ENCODE measurements around the gene PRPF4.
"Not testable (repeated sequence)": the region's sequence is repeated elsewhere in the genome, so short reads cannot be mapped to it uniquely, and the experiment has no call there.

The PRPF4 gene

DNA sequence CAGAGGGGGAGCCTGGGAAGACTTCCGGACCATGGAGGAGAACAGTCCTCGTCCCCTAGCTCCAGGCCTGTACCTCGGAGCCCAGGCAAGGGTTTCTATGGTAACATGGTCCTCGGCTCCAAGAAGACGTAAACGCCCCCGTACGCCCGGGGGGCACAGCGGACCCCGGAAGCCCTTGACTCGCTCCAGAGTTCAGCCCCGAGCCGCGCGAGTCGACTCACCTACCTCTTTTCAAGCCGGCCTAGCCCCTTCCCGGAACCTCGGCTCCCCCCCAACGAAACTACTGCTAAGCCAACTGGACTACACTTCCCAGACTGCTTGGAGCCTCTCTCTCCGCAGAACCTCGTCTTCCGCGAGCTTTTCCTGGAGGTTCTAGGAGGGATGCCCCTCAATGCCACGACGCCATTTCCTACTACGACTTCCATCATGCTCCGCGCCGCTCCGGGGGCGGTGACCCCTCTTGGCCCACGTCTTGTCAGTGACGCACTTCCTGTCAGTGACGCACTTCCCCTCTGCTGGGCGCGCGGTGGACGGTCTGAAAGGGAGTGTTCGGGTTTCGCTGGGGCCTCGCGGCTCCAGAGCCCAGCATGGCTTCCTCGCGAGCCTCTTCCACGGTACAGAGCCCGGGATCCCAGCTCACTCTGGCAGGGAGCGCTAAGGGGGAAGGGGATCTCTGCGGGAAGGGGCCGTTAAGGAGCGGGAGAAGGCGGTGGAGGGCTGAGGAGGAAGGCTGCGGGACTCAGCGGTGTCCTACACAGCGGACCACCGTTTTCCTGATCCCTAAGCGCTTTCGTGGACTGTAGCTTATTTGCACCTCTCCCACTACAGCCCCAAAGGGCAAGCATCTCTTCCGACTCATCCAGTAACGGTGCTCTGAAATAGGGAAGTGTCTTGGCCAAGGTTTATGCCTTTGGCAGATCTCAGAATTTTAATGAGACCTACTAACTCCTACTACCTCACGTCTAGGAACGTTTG is at the start of gene PRPF4, which contains the start of gene CDC26:
PRPF4 (plus strand) TSS at position 502 of the 975 bp plus-strand sequence; CDS start at position 588, 86 bp downstream.
CDC26 (minus strand) TSS at position 416 of the 975 bp plus-strand sequence. CDS start 3,065 bp downstream, outside the sequence.
- peak; percentile 96 for DNase-seq

DNA sequence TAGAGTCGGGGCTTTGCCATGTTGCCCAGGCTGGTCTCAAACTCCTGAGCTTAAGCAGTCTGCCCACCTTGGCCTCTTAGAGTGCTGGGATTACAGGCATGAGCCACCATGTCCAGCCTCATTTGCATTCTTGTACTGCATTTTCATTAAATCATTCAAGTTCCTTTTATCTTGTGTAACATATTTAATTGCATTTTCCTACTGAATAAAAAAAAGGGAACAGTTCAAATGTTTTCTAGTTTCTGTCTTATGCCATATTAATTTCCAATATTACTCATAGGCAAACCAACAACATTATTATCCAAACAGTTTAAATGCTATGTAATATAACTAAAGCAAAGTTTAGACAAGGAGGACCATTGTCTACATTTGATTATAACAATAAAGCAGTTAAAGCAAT is 48.0 kb upstream of the PRPF4 start:
- DNase-seq = no peak

DNA sequence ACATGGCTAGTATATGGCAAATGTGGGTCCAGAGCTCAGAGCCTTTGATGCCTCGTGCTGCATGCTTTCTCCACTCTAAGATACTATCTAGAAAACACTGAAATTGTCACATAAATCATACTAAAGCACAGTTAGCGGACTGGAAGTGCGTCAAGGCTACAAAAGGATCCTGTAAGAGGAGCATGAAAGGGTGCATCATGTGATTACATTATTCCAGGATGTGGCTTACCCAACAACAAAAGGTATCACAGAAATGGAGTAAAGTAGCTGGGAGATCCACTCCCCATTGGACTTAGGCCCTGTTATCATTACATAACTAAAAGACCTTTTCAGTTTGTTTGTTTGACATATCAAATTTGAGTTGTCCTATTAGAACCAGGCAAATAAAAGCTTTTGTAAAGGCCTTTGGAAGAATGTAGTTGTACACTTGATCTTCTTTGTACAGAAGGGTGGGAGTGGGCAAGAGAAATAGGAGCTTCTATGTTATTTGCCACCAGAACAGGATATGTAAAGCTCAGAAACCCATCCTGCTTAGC is 47.3 kb upstream of the PRPF4 start:
- no peak for DNase-seq

DNA sequence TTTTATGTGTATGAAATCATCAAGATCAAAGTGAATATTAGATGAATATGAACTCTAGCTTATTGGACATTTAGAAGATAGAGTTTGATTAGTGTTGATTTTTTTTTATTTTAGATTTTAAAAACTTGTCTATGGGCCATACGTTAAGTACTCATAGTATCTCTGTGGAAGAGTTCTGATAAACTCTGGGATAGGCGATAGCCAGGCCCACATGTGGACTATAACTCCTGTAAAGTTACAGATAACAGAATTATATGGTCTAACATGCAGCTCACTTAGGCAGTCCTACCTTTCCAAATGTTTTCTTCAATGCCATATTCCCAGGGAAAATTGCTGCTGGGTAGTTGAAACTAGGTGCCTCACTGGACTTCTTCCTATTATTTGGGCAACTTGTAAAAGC is 43.8 kb upstream of the PRPF4 start:
- no peak for DNase-seq

DNA sequence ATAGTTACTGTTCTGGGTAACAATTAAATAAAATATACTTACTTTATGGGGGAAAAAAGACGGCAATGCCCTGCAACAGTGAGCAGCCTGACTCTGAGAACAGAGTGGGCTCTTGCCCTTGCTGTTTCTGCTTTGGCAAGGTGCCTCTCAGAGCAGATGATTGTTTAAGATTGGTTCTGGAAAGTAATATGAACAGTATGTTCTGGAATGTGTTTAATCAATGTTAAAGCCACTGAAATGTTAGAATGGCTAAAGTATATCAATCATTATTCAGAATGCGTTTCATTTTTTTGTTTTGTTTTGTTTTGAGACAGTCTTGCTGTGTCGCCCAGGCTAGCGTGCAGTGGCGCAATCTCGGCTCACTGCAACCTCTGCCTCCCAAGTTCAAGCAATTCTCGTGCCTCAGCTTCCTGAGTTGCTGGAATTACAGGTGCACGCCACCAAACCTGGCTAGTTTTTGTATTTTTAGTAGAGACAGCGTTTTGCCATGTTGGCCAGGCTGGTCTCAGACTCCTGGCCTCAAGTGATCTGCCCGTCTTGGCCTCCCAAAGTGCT is 39.7 kb upstream of the PRPF4 start:
- not testable (repeated sequence) for DNase-seq

DNA sequence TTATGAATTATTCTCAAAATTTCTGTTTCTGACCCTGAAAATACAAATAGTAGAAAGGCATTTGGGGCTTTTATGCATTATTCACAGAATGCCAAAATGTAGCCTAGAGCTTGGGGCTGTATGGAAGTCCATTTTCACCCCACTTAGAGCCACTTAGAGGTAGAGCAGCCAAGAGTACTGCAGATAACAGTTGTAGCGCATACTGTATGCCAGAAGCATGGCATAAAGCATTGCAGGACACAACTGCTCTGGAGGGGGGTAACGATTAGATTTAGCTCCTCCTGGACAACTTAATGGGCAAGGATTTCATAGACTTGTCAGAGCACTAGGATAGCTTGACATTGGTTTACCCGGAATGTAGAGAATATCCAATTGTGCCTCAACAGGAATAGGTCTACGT is 38.4 kb upstream of the PRPF4 start:
- no peak for DNase-seq

DNA sequence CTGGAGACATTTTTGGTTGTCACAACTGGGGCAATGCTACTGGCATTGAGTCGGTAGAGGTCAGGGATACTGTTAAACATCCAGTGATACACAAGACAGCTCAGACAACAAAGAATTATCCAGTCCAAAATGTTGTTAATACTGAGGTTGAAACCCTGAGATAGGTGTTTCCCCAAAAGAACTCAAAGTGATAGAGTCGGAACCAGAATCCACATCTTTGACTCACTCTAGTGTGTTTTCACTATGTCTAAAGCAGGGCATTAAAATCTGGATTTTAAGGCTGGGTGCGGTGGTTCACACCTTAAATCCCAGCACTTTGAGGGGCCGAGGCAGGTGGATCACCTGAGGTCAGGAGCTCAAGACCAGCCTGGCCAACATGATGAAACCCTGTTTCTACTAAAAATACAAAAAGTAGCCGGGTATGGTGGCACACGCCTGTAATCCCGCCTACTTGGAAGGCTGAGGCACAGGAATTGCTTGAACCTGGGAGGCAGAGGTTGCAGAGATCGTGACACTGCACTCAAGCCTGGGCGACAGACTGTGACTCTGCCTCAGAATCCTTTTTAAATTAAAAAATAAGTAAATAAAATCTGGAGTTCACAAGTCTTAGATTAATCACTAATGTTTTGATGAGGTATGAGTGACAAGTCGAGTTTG is 37.1 kb upstream of the PRPF4 start:
- DNase-seq = no peak

DNA sequence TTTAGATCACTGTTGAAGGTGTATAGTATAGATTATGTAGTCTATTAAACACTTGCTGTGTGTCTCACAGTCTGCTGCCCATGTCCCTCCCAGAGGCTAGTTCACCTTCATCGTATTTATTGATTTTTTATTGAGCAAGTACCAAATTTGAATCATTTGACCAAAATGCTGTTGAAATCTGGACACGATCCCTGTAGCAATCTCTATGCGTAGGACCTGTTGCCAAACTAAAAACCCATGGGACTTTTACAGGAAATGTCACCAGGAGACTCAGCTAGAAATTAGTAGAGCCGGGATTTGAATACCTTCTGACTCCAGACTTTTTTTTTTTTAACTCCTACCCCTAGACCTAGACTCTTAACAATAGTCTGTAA is 36.6 kb upstream of the PRPF4 start:
- DNase-seq = no peak

DNA sequence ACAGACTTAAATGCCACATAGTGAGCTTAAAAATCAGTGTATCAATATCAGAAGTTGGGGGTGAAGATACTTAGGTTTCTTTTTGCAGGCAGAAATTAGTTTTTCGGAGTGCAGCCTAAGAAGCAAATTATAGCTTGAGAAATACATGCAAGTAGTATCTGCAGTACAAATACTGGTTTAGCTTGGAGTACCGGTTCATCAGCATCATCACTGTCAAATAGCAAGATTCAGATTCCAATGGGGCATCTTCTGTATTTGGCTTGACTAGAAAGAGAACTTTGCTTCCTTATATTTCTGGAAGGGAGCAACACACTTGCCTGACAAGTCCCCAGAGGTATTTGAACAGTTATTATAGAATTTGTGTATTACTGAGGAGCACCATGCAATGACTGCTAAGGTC is 34.3 kb upstream of the PRPF4 start:
- no peak for DNase-seq

DNA sequence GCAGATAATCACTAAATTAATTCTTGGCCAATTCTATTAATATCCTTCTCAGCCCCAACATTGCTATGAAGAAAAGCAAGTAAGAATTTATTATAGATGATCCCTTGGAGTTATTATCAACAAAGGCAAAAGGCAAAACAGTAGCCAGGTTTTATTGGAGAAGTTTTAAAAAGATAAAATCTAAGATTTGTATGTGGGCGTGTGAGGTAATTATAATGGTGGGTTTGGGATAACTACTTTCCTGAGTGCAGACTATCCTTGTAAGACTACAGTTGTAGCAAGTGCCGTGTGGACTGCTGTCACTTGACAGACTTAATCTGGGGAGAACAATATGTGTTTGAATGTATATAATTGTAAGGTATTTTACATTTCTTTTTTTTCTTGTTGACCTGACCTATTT is 30.9 kb upstream of the PRPF4 start:
- no peak for DNase-seq

DNA sequence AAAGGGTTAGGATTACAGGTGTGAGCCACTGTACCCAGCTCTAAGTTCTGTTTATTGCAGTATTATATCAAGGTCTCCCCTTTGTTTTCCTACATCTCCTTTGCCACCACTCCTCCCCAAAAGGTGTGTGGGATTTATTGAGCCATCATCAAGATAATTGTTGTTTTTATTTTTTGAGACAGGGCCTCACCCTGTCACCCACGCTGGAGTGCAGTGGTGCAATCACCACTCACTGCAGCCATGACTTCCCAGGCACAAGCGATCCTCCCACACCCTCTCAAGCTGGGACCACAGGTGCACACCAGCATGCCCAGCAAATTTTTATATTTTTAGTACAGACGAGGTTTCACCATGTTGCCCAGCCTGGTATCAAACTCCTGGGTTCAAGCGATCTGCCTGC is 29.6 kb upstream of the PRPF4 start:
- no peak for DNase-seq

DNA sequence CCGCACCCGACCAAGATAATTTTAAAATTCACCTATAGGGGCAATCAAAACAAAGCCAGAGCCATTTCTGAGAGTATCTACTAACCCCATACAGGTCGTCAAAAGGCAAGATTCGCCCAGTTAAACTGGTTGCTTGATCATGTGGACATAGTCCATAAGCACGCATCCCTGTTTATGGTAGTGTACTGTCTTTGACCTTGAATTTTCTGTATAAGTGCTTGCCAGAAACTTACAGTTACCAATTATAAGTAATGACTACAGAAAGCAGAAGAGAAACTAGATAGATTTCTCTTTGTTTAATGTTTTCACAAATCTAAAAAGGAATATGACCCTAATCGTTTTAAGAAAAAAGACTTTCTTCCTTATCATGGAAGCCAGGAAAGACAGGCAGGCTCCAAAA is 28.5 kb upstream of the PRPF4 start:
- DNase-seq = no peak

DNA sequence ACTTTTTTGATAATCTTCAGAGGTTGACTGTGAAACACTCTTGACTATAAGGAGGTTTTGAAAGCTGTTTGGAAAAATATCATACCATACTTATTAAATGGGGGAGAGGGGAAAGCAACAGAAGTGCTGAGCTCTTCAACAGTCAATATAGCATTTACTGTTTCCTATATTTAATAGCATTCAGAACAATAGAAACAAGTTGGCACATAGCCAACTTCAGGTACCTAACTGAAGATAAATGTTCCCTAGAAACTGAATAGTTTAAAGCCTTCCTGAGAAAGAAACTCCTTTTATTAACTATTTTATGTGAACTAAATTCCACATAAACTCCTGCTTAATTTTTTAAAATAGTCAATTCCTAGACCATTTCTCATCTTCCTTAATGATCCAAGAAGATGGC is 27.8 kb upstream of the PRPF4 start:
- DNase-seq = no peak

DNA sequence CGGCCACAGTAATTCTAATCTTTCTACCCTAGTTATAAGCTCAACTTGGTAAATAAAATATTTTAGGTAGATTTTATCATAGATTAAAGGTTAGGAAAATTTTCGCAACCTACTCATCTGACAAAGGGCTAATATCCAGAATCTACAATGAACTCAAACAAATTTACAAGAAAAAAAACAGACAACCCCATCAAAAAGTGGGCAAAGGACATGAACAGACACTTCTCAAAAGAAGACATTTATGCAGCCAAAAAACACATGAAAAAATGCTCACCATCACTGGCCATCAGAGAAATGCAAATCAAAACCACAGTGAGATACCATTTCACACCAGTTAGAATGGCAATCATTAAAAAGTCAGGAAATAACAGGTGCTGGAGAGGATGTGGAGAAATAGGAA is 25.8 kb upstream of the PRPF4 start:
- not testable (repeated sequence) for DNase-seq

DNA sequence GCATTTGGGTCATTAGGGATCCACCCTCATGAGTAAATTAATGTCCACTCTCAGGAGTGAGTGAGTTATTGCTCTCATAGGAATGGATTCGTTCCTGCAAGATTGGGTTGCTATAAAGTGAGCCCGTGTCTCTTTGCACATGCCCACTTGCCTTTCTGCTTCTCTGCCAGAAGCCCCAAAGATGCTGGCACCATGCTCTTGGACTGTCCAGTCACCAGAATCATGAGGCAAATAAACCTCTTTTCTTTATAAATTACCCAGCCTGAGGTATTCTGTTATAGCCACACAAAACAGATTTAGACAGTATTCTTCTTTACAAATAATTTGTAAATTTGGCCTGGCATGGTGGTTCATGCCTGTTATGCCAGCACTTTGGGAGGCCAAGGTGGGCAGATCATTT is 24.7 kb upstream of the PRPF4 start:
- no peak for DNase-seq

DNA sequence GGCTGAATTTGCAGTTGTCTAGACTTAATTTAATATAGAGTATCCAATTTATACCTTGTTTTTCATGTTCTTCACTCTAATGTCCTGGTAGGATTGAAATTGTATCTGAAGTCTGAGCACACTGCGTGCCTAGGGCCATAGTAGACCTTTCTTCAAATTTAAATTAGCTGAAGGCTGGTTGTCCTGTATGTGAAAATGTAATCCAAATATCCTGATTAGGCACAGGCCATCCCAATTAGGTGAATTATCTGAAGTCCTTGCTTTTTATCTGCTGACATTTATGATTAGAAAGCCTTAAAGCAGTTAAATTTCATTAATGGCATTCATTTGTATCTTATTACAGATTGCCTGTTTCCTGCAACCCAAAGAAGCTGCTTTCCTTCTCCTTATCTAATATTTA is 20.5 kb upstream of the PRPF4 start:
- no peak for DNase-seq

DNA sequence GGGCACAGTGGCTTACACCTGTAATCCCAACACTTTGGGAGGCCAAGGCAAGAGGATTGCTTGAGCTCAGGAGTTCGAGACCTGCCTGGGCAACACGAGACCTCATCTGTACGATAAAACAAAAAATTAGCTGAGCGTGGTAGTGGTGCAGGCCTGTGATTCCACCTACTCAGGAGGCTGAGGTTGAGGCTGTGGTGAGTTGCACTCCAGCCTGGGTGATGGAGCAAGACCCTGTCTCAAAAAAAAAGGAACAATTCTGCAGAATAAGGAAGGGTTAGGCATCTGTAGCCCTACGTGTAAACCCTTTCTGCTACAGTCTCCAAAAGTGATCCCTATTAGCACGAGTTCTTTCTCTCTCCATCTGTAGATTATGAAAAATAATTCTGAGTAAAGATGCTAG is 20.0 kb upstream of the PRPF4 start:
- DNase-seq = no peak

DNA sequence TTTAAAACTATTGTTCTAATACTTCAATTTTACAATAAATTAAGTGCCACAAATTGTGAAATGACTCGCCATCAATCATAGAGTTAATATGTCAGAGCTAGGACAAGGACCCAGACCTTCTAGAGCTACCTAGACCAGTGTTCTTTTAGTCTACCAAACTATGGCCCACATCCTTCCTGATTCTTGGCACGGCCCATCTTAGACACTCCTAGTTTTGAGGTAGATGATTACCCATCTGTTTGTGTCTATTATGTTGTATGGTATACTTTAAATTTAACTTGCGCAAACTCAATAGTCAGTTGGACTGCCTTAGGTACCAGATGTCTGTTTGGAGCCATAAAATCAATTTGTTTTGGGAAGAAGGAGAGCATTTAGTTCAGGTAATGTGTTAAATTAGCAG is 17.6 kb upstream of the PRPF4 start:
- DNase-seq = no peak

DNA sequence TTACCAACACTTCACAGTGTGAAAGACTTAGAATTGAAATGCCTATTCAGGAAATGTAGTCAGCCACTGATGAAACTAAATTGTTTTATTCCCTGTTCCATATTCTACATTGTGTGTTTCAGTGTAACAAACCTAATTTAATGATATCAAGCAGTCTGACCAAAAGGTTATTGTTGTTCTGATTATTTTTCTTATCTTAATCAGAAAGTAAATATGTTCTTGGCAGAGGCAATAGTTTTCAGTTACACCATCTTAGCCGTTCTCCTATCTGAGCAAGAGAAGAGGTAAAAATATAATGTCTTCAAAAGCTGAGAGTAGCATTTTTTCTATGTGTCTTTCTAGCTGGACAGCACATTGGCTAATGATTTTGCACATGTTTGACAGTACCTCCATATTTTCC is 17.2 kb upstream of the PRPF4 start:
- no peak for DNase-seq

DNA sequence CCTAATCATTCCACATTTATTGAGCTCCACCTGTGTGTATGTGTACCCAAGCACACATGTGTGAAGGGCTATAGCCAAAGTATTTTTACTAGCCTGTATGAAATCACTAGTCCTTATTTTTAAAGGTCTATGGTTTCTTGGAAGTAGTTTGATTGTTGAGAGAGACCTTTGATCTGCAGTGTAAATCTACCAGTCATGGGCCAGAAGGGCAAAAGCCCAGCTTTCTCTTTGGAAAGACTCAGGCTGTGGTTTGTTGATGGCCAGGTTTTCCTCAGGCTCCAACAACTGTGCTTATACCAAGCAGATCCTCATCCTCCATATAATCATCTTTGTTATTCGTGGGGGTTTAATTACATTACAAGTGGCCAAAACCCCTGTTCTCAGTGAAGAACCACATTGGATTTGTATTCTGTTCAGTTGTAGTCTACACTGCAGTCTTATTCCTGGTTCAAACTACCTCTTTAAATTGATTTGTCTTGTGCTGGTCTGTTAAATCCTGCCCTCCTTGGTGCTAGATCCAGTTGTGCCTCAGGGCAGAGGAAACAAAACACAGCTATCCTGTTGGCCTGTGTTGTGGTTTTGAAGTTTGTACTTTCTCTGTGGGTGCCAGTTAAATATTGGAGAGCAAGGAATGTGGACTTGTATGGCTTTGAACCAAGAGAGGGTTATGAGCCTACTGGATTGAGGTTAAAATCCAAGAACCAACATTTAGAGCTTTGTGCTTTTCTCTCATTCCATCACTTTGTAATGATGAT is 13.4 kb upstream of the PRPF4 start:
- no peak for DNase-seq

DNA sequence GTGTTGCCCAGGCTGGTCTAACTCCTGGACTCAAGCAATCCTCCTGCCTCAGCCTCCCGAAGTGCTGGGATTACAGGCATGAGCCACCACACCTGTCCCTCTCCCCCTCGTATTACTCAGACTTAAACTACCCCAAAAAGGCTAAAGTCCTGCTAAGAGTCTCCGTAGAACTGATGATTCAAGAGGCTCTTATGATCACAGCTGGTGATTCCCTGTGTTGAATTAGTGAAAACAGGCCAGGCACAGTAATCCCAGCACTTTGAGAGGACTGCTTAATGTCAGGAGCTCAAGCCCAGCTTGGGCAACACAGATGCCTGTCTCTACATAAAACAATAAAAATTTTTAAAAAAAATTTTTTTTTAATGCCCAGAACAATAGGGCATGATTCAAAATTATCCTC is 9.3 kb upstream of the PRPF4 start:
- no peak for DNase-seq

DNA sequence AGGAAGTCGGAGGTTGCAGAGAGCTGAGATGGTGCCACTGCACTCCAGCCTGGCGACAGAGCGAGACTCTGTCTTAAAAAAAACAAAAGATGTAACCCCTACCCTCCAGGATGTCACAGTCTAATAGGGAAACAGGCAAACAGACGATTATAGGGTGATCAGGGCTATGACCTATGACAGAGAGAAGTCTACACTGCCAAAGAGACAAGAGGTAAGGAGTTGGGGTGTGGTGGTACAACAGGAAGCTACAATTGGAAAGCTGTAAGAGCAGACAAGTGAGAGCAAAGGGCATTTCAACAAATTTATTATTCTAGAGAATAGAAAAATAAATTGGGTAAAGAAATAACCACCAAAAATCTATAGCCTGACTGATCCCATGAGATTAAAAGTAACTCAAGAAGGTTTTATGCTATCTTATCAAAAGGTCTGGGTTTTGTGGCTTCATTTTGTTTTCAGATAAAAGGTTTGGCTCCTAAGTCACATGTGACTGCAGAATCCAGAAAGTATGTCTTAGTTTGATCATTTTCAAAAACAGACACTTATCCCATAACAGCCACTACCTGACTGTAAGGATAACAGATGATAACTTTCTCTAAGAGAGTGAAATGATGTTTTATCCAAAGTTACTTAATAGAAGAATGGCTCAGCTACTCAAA is 7.4 kb upstream of the PRPF4 start:
- DNase-seq = no peak
